NT2/D1 (cell line): ENCODE measurements around the gene RIMBP3C.
"Not testable (repeated sequence)": the region's sequence is repeated elsewhere in the genome, so short reads cannot be mapped to it uniquely, and the experiment has no call there.

Experiments
- SUZ12 ChIP-seq: IDR thresholded peaks from 2 replicates; pipeline ENCODE4 v1.6.1; 2011; ENCODE audit not compliant: insufficient read length, insufficient read depth; ENCODE audit errors: extremely low read depth
- YY1 ChIP-seq: IDR thresholded peaks from 2 replicates; pipeline ENCODE4 v1.6.1; 2011; ENCODE audit not compliant: insufficient read length, insufficient read depth
- ZNF274 ChIP-seq: IDR thresholded peaks from 2 replicates; pipeline ENCODE4 v1.6.1; 2011; ENCODE audit warnings: mild to moderate bottlenecking, low read depth, low read length

DNA sequence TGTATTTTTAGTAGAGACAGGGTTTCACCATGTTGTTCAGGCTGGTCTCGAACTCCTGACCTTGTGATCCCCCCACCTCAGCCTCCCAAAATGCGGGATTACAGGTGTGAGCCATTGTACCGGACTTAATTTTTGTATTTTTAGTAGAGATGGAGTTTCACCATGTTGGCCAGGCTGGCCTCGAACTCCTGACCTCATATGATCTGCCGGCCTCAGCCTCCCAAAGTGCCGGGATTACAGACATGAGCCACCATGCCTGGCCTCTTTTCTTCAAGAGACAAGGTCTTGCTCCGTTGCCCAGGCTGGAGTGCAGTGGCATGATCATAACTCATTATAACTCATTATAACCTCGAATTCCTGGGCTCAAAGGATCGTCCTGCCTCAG is 29.4 kb upstream of the RIMBP3C start:
- TF ChIP-seq SUZ12, ZNF274, YY1: not testable (repeated sequence)
